ENCODE data around the gene PRUNE1.

The PRUNE1 gene

DNA sequence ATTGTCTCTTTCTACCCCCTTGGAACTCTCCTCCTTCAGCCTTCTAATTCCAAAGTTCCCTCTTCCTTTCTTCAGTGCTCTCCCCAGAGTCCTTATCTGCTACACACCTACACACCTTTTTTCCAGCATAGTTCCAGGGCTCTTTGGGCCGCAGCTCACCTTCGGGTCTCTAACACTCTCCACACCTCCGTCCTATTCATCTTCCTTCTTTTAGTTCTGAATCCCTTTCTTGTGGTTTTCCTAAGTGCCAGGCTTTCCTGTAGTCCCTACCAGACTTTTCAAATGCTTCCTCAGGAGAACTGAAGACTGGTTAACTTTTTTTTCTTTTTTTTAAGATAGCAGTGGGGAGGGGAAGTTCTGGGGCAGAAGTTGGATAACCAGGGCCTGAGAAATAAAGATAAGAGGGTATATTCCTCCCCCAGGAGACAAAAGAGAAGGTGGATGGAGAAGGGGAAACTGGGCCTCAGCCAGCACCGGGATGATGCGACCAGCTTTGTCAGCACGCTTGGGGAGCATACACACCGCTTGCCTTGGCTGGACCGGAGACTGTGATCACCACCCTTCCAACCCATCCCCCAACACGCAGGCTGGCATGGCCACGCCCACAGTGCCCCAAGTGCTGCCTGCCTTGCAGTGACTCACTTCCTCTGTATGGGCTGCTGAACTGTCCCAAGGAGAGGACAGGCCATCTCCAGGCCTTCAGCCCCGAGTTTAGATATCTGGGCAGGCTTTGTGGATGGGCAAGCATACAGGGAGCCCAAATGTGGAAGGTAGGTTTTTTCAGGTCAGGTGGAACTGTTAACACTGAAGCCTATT, 31.2 kb upstream of the PRUNE1 start:
- TF ChIP-seq, protein P1, sequence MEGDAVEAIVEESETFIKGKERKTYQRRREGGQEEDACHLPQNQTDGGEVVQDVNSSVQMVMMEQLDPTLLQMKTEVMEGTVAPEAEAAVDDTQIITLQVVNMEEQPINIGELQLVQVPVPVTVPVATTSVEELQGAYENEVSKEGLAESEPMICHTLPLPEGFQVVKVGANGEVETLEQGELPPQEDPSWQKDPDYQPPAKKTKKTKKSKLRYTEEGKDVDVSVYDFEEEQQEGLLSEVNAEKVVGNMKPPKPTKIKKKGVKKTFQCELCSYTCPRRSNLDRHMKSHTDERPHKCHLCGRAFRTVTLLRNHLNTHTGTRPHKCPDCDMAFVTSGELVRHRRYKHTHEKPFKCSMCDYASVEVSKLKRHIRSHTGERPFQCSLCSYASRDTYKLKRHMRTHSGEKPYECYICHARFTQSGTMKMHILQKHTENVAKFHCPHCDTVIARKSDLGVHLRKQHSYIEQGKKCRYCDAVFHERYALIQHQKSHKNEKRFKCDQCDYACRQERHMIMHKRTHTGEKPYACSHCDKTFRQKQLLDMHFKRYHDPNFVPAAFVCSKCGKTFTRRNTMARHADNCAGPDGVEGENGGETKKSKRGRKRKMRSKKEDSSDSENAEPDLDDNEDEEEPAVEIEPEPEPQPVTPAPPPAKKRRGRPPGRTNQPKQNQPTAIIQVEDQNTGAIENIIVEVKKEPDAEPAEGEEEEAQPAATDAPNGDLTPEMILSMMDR (IDR thresholded peaks at IDR 0.05; ENCODE audit: poor library complexity, severe bottlenecking) = no peak
- Histone ChIP-seq H3K36me3 (ENCODE audit: low read depth) (peaks cover 8% of the 10 kb centered on the region; the same call in 1 of the 2 replicates), H3K4me1 (ENCODE audit: insufficient read depth, poor library complexity, severe bottlenecking) (peaks cover 29% of the 10 kb centered on the region), H3K9me3 (ENCODE audit: severe bottlenecking) (no peaks in the 10 kb centered on the region), H3K27me3 (ENCODE audit: insufficient read depth, poor library complexity, severe bottlenecking) (no peaks in the 10 kb centered on the region), H3K27ac (ENCODE audit: poor library complexity, severe bottlenecking) (peak overlapping the region; percentile 83), H3K4me3 (ENCODE audit: severe bottlenecking) (no peak overlapping the region)
- ATAC-seq (ENCODE audit: low read depth) = peak; percentile 58
- peak; percentile 89 for DNase-seq (ENCODE audit: low spot score)

DNA sequence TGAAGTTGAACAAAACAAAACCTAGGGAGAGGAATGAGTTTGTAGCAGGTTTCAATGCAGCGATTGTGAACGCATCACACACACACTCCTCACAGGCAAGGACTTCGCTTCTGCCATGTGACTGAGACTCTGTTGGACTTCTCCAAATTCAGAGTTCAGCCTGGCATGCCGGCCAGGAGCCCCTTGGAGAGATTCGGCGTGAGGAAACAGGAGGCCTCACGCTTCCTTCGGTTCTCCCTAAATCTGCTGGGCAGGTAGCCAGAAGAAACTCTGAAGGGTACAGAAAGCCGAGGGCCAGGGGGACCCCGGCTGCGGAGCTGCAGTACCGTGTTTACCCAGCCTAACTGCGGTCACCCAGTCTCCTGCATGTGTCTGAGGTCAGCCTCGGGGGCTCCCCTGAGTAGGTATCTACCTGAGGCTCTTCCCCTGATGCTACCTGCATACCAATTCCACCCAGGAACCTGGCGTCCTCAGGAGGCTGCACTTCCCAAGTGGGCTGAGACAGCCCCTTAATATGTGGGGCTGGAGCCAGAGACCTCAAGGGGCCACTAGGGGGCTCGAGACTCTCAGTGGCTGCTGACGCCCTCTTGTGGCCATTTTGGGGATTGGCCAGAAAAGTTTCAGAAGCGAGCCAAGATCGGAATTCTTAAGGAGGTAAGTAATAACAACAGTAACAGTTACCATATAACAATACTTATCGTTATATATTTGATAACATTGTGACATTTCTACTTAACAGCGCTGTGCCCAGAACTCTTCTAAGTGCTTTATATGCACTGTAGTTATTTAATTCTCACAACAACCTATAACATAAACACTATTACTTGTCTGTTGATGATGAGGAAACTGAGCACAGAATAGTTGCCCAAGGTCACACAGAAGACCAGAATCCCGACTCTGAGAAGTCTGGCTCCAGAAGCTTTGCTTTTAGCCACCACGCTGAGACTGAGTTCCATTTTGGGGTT, 28.9 kb upstream of the PRUNE1 start:
- H3K27ac ChIP-seq (ENCODE audit: poor library complexity, severe bottlenecking) = peak overlapping the region; percentile 83
- peak; percentile 49 for ATAC-seq (ENCODE audit: low read depth)
- H3K36me3 ChIP-seq (ENCODE audit: low read depth) = no peaks in the 10 kb centered on the region
- no peak overlapping the region for H3K4me3 ChIP-seq (ENCODE audit: severe bottlenecking)
- DNase-seq (ENCODE audit: low spot score) = no peak
- H3K27me3 ChIP-seq (ENCODE audit: insufficient read depth, poor library complexity, severe bottlenecking) = no peaks in the 10 kb centered on the region
- no peaks in the 10 kb centered on the region for H3K9me3 ChIP-seq (ENCODE audit: severe bottlenecking)
- TF ChIP-seq, protein P1 (IDR thresholded peaks at IDR 0.05; ENCODE audit: poor library complexity, severe bottlenecking) = peak; percentile 99
- peaks cover 23% of the 10 kb centered on the region for H3K4me1 ChIP-seq (ENCODE audit: insufficient read depth, poor library complexity, severe bottlenecking)

DNA sequence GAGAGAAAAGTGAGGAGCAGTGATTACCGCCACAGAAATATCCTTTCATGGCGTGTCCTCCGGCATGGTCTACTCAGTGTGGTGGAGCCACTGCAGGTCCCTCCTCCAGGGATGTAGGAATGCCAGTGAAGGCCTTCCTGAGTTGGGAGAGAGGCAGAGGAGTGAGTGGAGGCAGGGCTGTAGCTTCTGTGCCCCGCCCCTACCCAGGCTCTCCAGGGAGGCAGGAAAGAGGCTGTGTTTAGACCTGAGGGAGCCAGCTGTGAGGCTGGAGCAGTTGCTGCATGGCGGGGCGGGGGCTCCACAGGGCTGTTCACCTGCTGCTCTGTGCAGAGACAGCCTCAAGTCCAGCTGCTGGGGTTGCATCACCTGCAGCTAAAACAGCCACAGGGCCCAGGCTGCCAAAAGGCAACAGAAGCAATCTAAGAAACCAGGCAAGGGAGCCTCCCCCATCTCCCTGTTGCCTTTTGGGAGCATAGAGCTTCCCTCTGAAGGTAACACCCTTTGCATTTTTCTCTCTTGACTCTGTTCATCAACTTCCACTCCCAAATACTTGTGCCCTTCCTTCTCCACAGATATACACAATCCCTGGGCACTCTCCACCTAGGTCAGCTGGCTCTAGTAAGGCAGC, 27.0 kb upstream of the PRUNE1 start:
- ATAC-seq (ENCODE audit: low read depth) (peak; percentile 49), DNase-seq (ENCODE audit: low spot score) (no peak)
- TF ChIP-seq, protein P1 (IDR thresholded peaks at IDR 0.05; ENCODE audit: poor library complexity, severe bottlenecking) = no peak
- H3K4me1 ChIP-seq (ENCODE audit: insufficient read depth, poor library complexity, severe bottlenecking) = peaks cover 23% of the 10 kb centered on the region
- no peaks in the 10 kb centered on the region for H3K27me3 ChIP-seq (ENCODE audit: insufficient read depth, poor library complexity, severe bottlenecking)
- no peak overlapping the region for H3K4me3 ChIP-seq (ENCODE audit: severe bottlenecking)
- peak overlapping the region; percentile 34 for H3K27ac ChIP-seq (ENCODE audit: poor library complexity, severe bottlenecking)
- H3K9me3 ChIP-seq (ENCODE audit: severe bottlenecking) = no peaks in the 10 kb centered on the region
- H3K36me3 ChIP-seq (ENCODE audit: low read depth) = no peaks in the 10 kb centered on the region

DNA sequence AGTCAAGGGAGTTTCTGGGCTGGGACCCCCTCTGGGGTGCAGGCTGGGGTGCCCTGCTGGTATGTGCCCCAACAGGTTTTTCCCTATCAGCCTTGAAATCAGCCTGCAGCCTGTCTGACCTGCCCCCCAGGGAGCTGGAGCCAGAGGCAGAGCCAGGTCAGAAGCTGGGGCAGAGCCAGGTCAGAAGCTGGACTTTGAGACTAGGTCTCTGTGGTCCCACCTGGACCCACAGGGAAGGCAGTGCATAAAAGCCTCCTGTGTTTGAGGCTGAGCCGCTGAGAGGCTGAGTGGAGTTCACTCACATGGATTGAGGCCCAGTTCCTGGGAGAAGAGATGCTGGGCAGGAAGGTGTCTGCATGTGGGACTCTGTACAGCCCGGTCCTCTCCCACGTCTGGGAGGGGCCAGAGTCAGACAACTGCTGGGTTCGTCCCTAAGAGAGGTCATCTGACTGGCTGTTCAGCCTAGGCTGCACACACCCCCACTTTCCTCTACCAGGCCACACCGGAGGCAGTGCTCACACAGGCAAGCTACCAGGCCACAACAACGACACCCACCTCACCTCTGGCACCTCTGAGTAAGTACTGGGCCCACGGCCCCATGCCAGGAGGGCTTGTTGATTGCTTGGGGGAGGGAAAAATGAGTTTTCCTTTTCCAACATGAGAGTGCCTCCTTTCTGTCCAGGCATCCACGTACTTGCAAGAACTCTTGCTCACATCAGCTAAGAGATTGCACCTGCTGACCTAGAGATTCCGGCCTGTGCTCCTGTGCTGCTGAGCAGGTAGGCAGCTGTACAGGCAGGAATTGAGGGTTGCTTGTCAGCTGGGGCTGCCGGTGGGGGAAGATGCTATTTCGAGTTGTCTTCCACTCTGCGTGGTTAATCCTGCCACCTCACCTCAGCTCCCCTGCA, 26.2 kb upstream of the PRUNE1 start, which contains the start of gene ANXA9:
Gene ANXA9, plus strand, starts transcription at position 488 of the 908 bp plus-strand sequence. CDS start 814 bp downstream, outside the sequence.
- Histone ChIP-seq H3K9me3 (ENCODE audit: severe bottlenecking) (no peaks in the 10 kb centered on the region), H3K27ac (ENCODE audit: poor library complexity, severe bottlenecking) (peak within 1 kb of the TSS; percentile 34), H3K4me1 (ENCODE audit: insufficient read depth, poor library complexity, severe bottlenecking) (peaks cover 17% of the 10 kb centered on the region), H3K36me3 (ENCODE audit: low read depth) (no peaks in the 10 kb centered on the region), H3K4me3 (ENCODE audit: severe bottlenecking) (no peak within 1 kb of the TSS), H3K27me3 (ENCODE audit: insufficient read depth, poor library complexity, severe bottlenecking) (no peaks in the 10 kb centered on the region)
- DNase-seq (ENCODE audit: low spot score) = no peak
- TF ChIP-seq, protein P1 (IDR thresholded peaks at IDR 0.05; ENCODE audit: poor library complexity, severe bottlenecking) = no peak
- ATAC-seq (ENCODE audit: low read depth) = peak; percentile 3; the same call in 2 of the 3 replicates
